H9 (cell line): ENCODE measurements around the gene DGCR2. TPM values are rescaled to one million over a fixed set of nuclear protein-coding genes. Genes with fewer than 3 reads are reported as not detected.

ENCODE experiments used
- DNase-seq: peaks from one replicate; pipeline ENCODE4 v3.0.0-alpha.2; 2017
- H2AFZ ChIP-seq: one replicate; pipeline ENCODE4 v1.6.1; 2013; ENCODE audit warnings: mild to moderate bottlenecking, low read length, control low read depth, moderate library complexity
- H2AK5ac ChIP-seq: 2 replicates; pipeline ENCODE4 v1.6.1; 2013; ENCODE audit warnings: low read length, control low read depth, mixed read lengths; ENCODE audit not compliant: insufficient read length
- H2BK120ac ChIP-seq: one replicate; pipeline ENCODE4 v1.6.1; 2013; ENCODE audit warnings: low read depth, mild to moderate bottlenecking, low read length, control low read depth, inconsistent platforms; ENCODE audit not compliant: poor library complexity, severe bottlenecking
- H2BK12ac ChIP-seq: 2 replicates; pipeline ENCODE4 v1.6.1; 2013; ENCODE audit warnings: low read length, control low read depth, mixed read lengths, low read depth; ENCODE audit not compliant: insufficient read length
- H2BK15ac ChIP-seq: 2 replicates; pipeline ENCODE4 v1.6.1; 2013; ENCODE audit warnings: low read depth, low read length, control low read depth
- H2BK20ac ChIP-seq: one replicate; pipeline ENCODE4 v1.6.1; 2013; ENCODE audit warnings: low read depth, mild to moderate bottlenecking, low read length, control low read depth, inconsistent platforms; ENCODE audit not compliant: poor library complexity, severe bottlenecking
- H2BK5ac ChIP-seq: 2 replicates; pipeline ENCODE4 v1.6.1; 2013; ENCODE audit warnings: low read length, control low read depth, mixed read lengths; ENCODE audit not compliant: insufficient read length
- H3K14ac ChIP-seq: 2 replicates; pipeline ENCODE4 v1.6.1; 2013; ENCODE audit warnings: low read length, control low read depth; ENCODE audit not compliant: insufficient read depth
- H3K18ac ChIP-seq: 2 replicates; pipeline ENCODE4 v1.6.1; 2013; ENCODE audit warnings: low read depth, mild to moderate bottlenecking, mixed read lengths, low read length, control low read depth; ENCODE audit not compliant: insufficient read length
- H3K23ac ChIP-seq: 2 replicates; pipeline ENCODE4 v1.6.1; 2013; ENCODE audit warnings: low read length, control low read depth, mixed read lengths, low read depth; ENCODE audit not compliant: insufficient read length
- H3K23me2 ChIP-seq: 2 replicates; pipeline ENCODE4 v1.6.1; 2013; ENCODE audit warnings: low read depth, mild to moderate bottlenecking, mixed read lengths, low read length, control low read depth; ENCODE audit not compliant: insufficient read length, poor library complexity, severe bottlenecking
- H3K27ac ChIP-seq: 2 replicates; pipeline ENCODE4 v1.5.1; 2013; ENCODE audit warnings: low read length, control low read depth, mixed read lengths, low read depth; ENCODE audit not compliant: insufficient read length
- H3K27me3 ChIP-seq: 2 replicates; pipeline ENCODE4 v1.6.1; 2013; ENCODE audit warnings: low read length, control low read depth, inconsistent platforms; ENCODE audit not compliant: insufficient read depth
- H3K4ac ChIP-seq: 2 replicates; pipeline ENCODE4 v1.6.1; 2013; ENCODE audit warnings: low read depth, mild to moderate bottlenecking, control low read depth, inconsistent platforms, low read length, moderate library complexity
- H3K4me1 ChIP-seq: 2 replicates; pipeline ENCODE4 v1.6.1; 2013; ENCODE audit warnings: low read length, control low read depth, inconsistent platforms; ENCODE audit not compliant: insufficient read depth
- H3K4me2 ChIP-seq: 2 replicates; pipeline ENCODE4 v1.6.1; 2013; ENCODE audit warnings: low read length, control low read depth, mixed read lengths; ENCODE audit not compliant: insufficient read length, insufficient read depth
- H3K56ac ChIP-seq: 2 replicates; pipeline ENCODE4 v1.6.1; 2013; ENCODE audit warnings: low read depth, mild to moderate bottlenecking, mixed read lengths, low read length, control low read depth; ENCODE audit not compliant: insufficient read length
- H3K79me1 ChIP-seq: 2 replicates; pipeline ENCODE4 v1.6.1; 2013; ENCODE audit warnings: low read depth, mild to moderate bottlenecking, moderate library complexity, low read length, control low read depth, inconsistent platforms; ENCODE audit not compliant: insufficient read depth, poor library complexity, severe bottlenecking
- H3K79me2 ChIP-seq: 2 replicates; pipeline ENCODE4 v1.6.1; 2013; ENCODE audit warnings: low read length, control low read depth, inconsistent platforms; ENCODE audit not compliant: insufficient read depth
- H3K9ac ChIP-seq: 2 replicates; pipeline ENCODE4 v1.6.1; 2013; ENCODE audit warnings: low read length, control low read depth, mixed read lengths; ENCODE audit not compliant: insufficient read length; ENCODE audit errors: extremely low read depth
- H3K9me3 ChIP-seq: one replicate; pipeline ENCODE4 v1.6.1; 2013; ENCODE audit warnings: low read depth, low read length, inconsistent platforms; ENCODE audit not compliant: control insufficient read depth
- H3T11ph ChIP-seq: one replicate; pipeline ENCODE4 v1.6.1; 2013; ENCODE audit warnings: mild to moderate bottlenecking, low read length, control low read depth, inconsistent platforms
- H4K20me1 ChIP-seq: one replicate; pipeline ENCODE4 v1.6.1; 2013; ENCODE audit not compliant: control insufficient read depth, insufficient read length, insufficient read depth
- H4K5ac ChIP-seq: 2 replicates; pipeline ENCODE4 v1.6.1; 2013; ENCODE audit warnings: low read depth, mild to moderate bottlenecking, mixed read lengths, low read length, control low read depth; ENCODE audit not compliant: insufficient read length
- H4K8ac ChIP-seq: replicated peaks from 2 replicates; pipeline ENCODE4 v1.6.1; 2013; ENCODE audit warnings: low read length, control low read depth, mixed read lengths, low read depth; ENCODE audit not compliant: insufficient read length
- H4K91ac ChIP-seq: 2 replicates; pipeline ENCODE4 v1.6.1; 2013; ENCODE audit warnings: low read depth, mild to moderate bottlenecking, moderate library complexity, mixed read lengths, low read length, control low read depth; ENCODE audit not compliant: insufficient read length
- H3K27ac Mint-ChIP-seq, 3 experiments: 2 replicates in 2 of 3; 3 replicates in 1 of 3; pipeline ENCODE4 v1.8.0; 2020 to 2021; ENCODE audit warnings: mixed read lengths in 3 of 3, mild to moderate bottlenecking in 1 of 3, moderate library complexity in 1 of 3
- H3K27me3 Mint-ChIP-seq: 2 replicates; pipeline ENCODE4 v1.8.0; 2021; ENCODE audit warnings: low read depth, mild to moderate bottlenecking, moderate library complexity, mixed read lengths
- H3K36me3 Mint-ChIP-seq, 3 experiments: 2 replicates in 2 of 3; 3 replicates in 1 of 3; pipeline ENCODE4 v1.8.0; 2020 to 2021; ENCODE audit warnings: low read depth in 3 of 3, mixed read lengths in 3 of 3; ENCODE audit not compliant: insufficient read depth in 1 of 3
- H3K4me1 Mint-ChIP-seq, 2 experiments: 2 replicates each; pipeline ENCODE4 v1.8.0; 2020; ENCODE audit warnings: mixed read lengths in 2 of 2
- H3K4me3 Mint-ChIP-seq, 2 experiments: 2 replicates in 1 of 2; 3 replicates in 1 of 2; pipeline ENCODE4 v1.8.0; 2020 to 2021; ENCODE audit warnings: mild to moderate bottlenecking in 2 of 2, mixed read lengths in 2 of 2, moderate library complexity in 1 of 2
- H3K9me3 Mint-ChIP-seq, 2 experiments: 2 replicates in 1 of 2; 3 replicates in 1 of 2; pipeline ENCODE4 v1.8.0; 2020; ENCODE audit warnings: mild to moderate bottlenecking in 2 of 2, mixed read lengths in 2 of 2, moderate library complexity in 1 of 2
- CTCF ChIP-seq: fragments of 200-600 bp; sonication (generic); conservative IDR thresholded peaks from 3 replicates; pipeline ENCODE4 v1.8.0; 2021; ENCODE audit warnings: antibody characterized with exemption, mild to moderate bottlenecking
- WGBS: extraction: QIAGEN DNeasy Blood & Tissue Kit; methylation state at CpG from one replicate; pipeline ENCODE4 v1.1.7; 2013; ENCODE audit warnings: missing lambda C conversion rate, low lambda C conversion rate, mixed read lengths; ENCODE audit not compliant: insufficient read length; ENCODE audit errors: extremely low coverage; 5-methylcytosine and 5-hydroxymethylcytosine counted together
- total RNA-seq: library from RNA; stranded (reverse); gene quantifications from 2 replicates; pipeline ENCODE4 v1.2.1, GENCODE V29; 2021

Gene DGCR2
- total RNA-seq, 1 experiment from 2014 or later, result 47.2 TPM

- no CpG with 5 or more reads among the region's 3 CpGs for WGBS
- no peak for DNase-seq
Measured at GRCh38 chr22:19081351-19081750, 40.9 kb downstream of the DGCR2 start.

More at GRCh38 chr22:19081351-19081750, 40.9 kb downstream of the DGCR2 start:
- Histone ChIP-seq H3K23ac (no peak overlapping the region), H3T11ph (no peak overlapping the region), H3K79me1 (no peaks in the 10 kb centered on the region), H2BK12ac (no peak overlapping the region), H2BK120ac (no peak overlapping the region), H3K18ac (no peak overlapping the region), H2BK15ac (no peak overlapping the region), H4K91ac (no peak overlapping the region), H3K23me2 (no peaks in the 10 kb centered on the region), H3K27ac (no peak overlapping the region), H3K56ac (no peak overlapping the region), H3K4me1 (peaks cover 3% of the 10 kb centered on the region; the same call in 1 of the 2 replicates), H4K5ac (no peak overlapping the region), H2BK20ac (no peak overlapping the region), H2BK5ac (no peak overlapping the region), H3K4me2 (no peak overlapping the region), H4K8ac (no peak overlapping the region), H4K20me1 (no peaks in the 10 kb centered on the region), H3K9ac (no peak overlapping the region), H3K14ac (no peak overlapping the region), H2AK5ac (no peak overlapping the region), H3K9me3 (no peaks in the 10 kb centered on the region), H3K79me2 (no peaks in the 10 kb centered on the region), H3K27me3 (no peaks in the 10 kb centered on the region), H3K4ac (no peak overlapping the region), H2AFZ (no peak overlapping the region)
- Mint-ChIP-seq H3K9me3 (peaks cover 4 to 7% of the 10 kb centered on the region in 2 experiments; a peak in 4 of 5 replicates), H3K27me3 (no peaks in the 10 kb centered on the region), H3K36me3 (peaks cover 17 to 33% (median 22%) of the 10 kb centered on the region in 3 experiments), H3K4me3 (no peak overlapping the region), H3K27ac (no peak overlapping the region), H3K4me1 (peaks cover 7 to 9% of the 10 kb centered on the region in 2 experiments)
- no peak for TF ChIP-seq CTCF
